ENCODE data around the gene RABL2A.
"Not testable (repeated sequence)": the region's sequence is repeated elsewhere in the genome, so short reads cannot be mapped to it uniquely, and the experiment has no call there.

DNA sequence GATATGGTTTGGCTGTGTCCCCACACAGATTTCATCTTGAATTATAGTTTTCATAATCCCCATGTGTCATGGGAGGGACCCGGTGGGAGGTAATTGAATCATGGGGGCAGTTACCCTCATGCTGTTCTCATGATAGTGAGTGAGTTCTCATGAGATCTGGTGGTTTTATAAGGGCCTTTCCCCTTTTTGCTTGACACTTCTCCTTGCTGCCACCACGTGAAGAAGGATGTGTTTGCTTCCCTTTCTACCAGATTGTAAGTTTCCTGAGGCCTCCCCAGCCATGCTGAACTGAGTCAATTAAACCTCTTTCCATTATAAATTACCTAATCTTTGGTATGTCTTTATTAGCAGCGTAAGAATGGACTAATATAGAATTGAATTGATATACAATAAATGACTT is 63.8 kb downstream of the RABL2A start:
- TF ChIP-seq, protein P1, sequence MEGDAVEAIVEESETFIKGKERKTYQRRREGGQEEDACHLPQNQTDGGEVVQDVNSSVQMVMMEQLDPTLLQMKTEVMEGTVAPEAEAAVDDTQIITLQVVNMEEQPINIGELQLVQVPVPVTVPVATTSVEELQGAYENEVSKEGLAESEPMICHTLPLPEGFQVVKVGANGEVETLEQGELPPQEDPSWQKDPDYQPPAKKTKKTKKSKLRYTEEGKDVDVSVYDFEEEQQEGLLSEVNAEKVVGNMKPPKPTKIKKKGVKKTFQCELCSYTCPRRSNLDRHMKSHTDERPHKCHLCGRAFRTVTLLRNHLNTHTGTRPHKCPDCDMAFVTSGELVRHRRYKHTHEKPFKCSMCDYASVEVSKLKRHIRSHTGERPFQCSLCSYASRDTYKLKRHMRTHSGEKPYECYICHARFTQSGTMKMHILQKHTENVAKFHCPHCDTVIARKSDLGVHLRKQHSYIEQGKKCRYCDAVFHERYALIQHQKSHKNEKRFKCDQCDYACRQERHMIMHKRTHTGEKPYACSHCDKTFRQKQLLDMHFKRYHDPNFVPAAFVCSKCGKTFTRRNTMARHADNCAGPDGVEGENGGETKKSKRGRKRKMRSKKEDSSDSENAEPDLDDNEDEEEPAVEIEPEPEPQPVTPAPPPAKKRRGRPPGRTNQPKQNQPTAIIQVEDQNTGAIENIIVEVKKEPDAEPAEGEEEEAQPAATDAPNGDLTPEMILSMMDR (optimal IDR thresholded peaks at IDR 0.05 in 1 of 3, IDR thresholded peaks at IDR 0.05 in 1 of 3, conservative IDR thresholded peaks at IDR 0.05 in 1 of 3; ENCODE audit: extremely low read depth in 1 of 3, insufficient read depth in 2 of 3, low read length in 3 of 3), result not testable (repeated sequence)
- not testable (repeated sequence) for TF ChIP-seq EZH2 (IDR thresholded peaks at IDR 0.05; ENCODE audit: low read length)
